Cardiac septum (tissue), 1 donor: ENCODE measurements around the gene ACSF3. TPM values are rescaled to one million over a fixed set of nuclear protein-coding genes. Genes with fewer than 3 reads are reported as not detected.
"Not testable (repeated sequence)": the region's sequence is repeated elsewhere in the genome, so short reads cannot be mapped to it uniquely, and the experiment has no call there.

Experiments used
- DNase-seq: peaks from one replicate; pipeline ENCODE4 v3.0.0-alpha.2; 2020; ENCODE audit warnings: low spot score
- intact Hi-C: fragments of 100-400 bp; cut with DNase I; formaldehyde crosslinking; loops from one replicate; pipeline ENCODE4 v1.14.0; 2022
- total RNA-seq: library from RNA; stranded (reverse); fragmentation: NEBNext Ultra II Directional; extraction: Animal tissue kit (Norgen Biotek cat#: 25700); gene quantifications from one replicate; pipeline ENCODE4 v1.2.1, GENCODE V29; 2021
- donor health status: DM: no; HTN: no; CAD: no.

The ACSF3 gene
- total RNA-seq, 1 donor from 2014 or later, result 14.7 TPM

DNA sequence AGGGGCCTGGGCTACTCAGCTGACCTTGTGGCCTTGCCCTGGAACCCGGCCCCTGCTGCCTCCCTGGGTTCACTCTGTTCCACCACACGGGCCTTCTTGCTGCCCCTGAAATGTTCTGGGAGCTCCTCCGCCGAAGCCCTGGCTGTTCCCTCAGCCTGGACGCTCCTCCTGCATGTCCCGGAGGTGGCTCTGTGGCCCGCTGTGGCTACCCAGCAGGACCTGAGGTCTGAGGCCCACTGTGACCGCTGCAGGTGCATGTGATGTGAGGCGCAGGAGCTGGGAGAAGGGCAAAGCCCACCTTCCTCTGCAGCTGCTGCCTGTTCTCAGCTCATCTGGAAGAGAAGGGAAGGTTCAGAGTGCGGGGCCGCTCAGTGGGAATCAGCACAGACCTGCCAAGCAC lies 38.9 kb upstream of the ACSF3 start:
- intact Hi-C loops, result no loop called here
- no peak for DNase-seq

DNA sequence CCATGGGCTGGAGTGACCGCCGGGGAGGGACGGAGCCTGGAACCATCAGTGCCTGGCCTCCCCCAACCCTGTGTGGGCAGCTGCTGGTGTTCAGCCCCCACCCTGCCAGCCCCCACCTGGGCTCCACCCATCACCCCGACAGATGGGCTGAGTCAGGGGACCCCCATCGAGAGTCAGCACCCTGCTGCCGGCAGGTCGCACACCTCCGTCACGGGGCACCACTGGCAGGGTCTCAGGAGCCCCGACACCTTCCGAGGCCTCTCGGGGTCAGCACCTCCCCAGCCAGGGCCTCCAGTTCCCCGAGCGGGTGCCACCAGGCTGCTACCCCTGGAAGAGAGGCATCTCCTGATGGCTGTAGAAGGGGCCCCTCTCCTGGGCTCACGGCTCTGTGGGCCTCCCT lies 38.3 kb upstream of the ACSF3 start:
- intact Hi-C loops, result no loop called here
- DNase-seq, result no peak

DNA sequence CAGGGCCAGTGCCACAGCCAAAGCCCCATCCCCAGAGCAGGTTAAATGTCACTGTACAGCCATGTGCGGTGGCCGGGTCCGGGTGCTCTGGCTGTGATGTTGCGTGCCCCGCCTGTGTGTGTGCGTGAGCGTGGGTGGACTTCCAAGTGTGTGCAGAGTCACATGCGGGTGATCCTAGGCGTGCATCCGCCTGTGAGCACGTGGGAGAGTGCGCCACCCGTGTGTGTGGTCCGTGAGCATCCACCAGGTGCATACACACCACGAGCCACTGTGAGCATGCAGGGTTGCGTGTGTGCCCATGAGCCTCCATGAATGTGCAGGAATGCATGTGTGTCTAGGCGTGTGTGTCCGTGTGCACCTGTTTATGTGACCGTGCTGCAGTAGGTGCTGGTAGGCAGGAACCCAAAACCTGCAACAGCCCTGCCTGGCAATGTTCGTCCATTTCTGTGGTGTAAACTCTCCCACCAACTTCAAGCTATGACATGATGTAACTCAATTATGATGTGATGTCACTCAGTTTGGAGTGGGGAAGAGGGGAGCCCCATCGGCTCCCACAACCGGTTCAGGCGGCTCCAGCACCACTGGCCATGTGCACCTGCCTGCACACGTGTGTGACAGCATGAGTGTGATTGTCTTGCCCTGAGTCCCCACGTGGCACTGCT lies 37.6 kb upstream of the ACSF3 start:
- no peak for DNase-seq

DNA sequence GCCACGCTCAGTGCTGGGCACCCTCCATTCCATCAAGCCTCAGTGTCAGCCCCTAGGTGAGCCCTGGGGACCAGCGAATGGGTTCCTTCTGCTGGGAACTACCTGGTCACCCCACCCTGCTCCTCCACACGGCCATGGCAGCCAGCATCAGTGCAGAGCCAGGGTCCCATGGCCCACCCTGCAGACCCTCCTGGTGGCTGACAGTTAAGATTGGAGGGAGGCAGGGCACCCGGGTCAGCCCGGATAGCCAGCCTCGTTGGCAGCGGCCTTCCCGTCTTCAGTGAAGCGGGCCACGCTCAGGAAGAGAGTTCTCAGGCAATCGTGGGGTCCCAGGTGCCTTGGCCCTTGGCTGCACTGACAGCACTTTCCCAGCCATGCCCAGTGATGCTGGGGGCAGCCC lies 37.1 kb upstream of the ACSF3 start:
- intact Hi-C loops, result no loop called here
- no peak for DNase-seq

More for the DNA sequence above, 37.6 kb upstream of the ACSF3 start:
- intact Hi-C loops, result no loop called here

DNA sequence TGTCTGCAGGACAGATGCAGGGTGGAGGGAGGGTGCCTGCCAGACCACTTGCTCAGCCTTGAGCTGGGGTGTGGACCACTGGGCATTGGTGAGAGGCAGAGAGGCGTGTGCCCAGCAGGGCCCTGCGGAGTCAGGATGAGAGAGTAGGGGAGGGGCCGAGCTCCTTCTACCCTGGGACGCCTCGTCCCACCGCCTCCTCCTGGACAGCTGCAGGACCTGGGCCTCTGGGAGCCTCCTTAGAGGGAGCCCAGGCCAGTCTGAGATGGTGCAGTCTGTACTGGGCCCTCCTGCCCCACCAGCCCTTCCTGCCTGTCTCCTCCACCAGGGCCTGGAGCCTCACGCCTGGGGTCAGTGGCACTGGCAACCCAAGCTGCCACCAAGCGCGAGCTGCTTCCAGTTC lies 35.9 kb upstream of the ACSF3 start:
- intact Hi-C loops, result no loop called here

DNA sequence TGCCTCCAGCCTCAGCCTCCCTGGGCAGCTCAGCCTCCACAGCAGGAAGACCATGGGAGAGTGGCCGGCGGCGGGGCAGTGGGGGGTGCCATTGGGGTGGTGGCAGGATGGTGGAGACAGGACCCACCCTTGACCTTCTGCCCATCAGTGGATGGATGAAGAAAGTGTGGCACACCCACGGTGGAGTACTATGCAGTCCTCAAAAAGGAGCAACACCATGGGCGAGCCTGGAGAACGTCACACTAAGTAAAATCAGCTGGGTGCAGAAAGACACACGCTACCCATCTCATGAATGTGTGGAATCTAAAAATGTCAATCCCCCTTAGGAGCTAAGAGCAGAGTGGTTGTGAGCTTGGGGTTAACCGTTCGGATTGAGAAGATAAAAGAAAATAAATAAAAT lies 34.8 kb upstream of the ACSF3 start:
- DNase-seq, result no peak
- intact Hi-C loops, result no loop called here

More for the DNA sequence above, 35.9 kb upstream of the ACSF3 start:
- no peak for DNase-seq

DNA sequence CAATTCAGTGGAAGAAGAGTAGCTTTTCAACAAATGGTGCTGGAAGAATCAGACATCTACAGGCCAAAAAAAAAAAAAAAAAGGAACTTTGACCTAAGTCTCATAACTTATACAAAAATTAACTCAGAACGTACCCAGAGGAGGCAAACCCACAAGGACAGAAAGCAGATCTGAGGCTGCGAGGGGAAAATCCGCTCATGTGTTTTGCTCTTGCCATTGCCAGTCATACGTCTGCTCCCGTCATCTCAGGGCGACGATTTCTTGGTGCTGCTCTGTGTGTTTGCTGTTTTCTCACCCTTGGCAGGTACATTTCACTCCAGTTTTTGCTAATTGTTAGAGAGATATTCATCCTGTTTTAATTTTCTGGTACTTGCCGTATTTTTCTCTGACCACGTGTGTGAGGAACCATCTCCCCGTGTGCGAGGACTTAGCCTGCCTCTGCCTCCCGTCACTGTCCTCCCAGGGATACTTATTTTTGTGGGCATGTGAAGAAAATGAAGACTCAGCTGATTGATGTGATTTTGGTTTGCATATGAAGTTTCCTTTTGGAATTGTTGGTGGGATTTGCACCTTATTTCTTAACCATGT lies 33.4 kb upstream of the ACSF3 start:
- no peak for DNase-seq
- intact Hi-C loops, result no loop called here

DNA sequence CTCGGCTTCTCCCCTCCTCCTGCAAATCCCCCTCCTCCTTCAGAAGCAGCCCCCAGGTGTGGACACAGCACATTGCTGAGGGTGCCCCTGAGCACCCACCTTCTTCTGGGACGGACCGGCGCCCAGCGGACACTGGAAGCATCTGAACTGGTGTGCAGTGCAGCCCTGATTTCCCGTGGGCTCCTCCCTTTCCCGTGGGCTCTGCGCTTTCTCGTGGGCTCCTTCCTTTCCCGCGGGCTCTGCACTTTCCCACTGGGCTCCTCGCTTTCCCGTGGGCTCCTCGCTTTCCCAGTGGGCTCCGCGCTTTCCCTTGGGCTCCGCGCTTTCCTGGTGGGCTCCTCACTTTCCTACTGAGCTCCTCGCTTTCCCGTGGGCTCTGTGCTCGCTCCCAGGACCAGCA lies 32.6 kb upstream of the ACSF3 start:
- intact Hi-C loops, result no loop called here
- no peak for DNase-seq

DNA sequence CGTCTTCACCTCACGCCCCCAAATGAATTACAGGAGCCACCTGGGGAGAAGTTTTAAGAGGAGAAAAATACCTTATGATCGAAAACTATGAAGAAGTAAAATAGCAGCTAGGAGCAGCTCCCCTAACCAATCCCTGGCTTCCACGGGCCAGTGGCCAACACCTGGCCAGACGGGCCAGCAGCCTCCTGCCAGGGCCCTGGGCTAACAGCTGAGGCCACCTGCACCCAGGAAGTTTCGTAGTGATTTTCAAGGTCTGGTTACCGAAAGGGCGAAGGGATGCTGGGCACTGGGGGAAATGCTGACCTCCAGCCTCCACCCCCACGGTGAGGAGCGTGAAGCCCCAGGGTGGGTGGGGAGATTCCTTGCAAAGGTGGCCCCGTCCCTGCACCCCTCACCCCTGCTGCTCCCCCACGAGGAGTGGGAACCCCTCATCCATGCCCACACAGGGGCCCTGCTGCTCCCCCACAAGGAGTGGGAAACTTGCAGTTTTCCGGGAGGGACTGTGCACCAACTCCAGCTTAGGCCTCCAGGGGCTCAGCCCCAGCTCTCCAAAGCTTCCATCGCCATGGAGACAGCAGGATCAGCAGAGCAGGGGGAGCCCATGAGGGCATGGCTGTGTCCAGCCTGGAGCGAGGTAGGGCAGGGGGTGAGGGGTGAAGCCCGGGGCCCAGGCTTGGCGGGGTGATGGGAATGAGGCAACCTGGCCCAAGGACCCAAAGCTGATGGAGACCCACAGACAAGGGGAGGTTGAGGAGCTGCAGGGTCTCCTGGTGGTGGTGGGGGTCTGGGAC lies 31.9 kb upstream of the ACSF3 start:
- no peak for DNase-seq
- intact Hi-C loops, result no loop called here

DNA sequence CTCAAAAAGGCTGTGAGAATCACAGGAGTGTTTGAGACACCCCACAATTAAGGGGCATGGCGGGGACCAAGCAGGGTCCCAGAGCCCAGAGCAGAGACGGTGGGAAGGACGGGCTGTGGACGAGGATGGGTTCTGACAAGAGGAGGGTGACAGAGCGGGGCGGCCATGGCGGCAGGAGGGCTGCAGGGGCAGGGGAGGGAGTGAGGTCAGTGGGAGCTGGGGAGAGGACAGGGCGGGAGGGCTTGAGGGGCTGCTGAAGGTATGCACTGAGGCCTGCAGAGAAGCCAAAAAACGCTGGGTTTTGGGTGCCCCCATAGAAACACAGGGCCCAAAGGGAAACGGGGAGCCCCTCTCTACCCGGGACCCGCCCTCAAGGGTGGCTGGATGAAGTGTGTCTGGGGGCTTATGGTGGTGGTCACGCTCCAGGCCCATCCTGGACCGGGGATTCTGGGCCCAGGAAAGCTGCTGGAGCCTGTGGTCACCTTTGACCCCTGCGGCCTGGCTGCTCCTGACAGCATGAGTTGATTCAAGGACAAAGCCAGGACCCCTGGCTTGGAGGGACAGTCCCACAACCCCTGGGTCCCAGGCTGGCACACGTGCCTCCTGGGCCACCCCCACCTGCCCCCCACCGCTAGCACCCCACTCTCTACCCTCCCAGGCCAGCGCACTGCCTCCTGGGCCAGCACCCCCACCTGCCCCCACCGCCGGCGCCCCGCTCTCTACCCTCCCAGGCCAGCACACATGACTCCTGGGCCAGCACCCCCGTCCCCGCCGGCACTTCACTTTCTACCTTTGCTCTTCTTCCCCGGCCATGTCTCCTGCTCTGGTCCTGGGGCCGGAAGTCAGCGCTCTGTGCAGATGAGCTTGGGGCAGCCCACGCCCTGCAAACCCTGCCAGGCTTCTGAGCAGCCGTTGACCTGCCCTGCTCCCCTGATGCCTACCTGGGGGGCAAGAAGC lies 31.0 kb upstream of the ACSF3 start:
- DNase-seq, result no peak
- intact Hi-C loops, result no loop called here

DNA sequence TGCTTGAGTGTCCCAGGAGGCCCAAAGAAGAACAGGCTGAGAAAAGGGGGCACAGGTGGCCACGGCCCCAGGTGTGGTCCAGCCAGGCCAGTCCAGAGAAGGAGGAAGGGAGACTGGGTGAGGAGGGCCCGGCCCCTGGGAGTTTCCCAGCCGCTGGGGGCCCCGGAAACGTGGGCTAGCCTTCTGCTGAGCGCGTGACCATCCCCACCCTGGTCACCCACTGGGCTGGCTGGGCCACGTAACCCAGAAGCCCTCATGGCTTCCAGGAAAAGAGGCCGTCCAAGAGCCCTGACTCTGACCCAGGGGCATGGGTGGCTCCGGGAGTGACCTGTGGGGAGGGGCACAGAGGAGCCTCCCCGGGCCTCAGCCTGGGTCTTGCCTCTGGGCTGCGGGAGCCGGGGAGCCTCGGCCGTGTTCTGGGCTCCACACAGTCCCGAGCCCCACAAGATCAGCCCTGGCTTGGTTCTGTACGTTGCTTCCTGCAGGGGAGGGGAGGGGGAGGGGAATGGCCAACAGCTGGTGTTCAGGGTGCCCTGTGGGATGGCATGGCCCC lies 29.8 kb upstream of the ACSF3 start:
- intact Hi-C loops, result no loop called here

DNA sequence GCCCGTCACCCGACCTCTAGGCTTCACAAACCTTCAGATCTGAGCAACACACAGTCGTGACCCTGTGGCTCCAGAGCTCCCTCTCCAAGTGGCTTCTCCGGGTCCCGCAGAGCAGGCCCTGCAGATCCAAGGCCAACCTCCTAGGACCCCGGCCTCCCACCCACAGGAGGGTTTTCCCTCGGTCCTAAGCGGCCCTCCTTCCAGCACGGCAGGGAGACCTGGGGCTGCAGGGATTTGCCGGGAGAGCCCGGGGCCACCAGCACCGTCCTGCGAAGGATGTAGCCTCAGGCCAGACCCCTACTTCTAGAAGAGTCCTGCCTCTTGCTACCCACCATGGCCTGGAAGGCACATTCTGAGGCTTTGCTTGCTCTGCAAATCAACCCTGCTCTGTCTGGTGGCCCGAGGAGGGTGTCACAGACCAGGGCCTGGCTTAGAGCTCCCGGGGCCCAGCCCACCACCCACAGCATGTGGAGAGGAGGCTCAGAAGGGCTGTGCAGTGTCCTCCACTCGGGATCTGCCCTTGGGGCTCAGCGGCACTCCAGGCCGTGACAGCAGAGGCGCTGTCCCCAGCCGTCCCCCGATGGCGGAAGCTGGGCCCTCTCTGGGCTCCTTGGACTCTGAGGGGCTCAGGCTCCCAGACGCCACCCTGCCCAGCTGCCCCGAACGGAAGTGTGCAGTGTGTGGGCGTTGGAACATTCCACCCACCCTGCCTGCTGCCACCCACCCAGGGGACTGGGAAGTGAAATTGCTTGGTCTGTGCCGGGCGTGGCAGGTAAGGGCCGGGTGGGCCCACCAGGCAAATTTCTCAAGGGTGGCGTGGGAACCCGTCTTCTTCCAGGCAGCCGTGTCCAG lies 28.8 kb upstream of the ACSF3 start:
- intact Hi-C loops, result no loop called here
- no peak for DNase-seq

More for the DNA sequence above, 29.8 kb upstream of the ACSF3 start:
- no peak for DNase-seq

DNA sequence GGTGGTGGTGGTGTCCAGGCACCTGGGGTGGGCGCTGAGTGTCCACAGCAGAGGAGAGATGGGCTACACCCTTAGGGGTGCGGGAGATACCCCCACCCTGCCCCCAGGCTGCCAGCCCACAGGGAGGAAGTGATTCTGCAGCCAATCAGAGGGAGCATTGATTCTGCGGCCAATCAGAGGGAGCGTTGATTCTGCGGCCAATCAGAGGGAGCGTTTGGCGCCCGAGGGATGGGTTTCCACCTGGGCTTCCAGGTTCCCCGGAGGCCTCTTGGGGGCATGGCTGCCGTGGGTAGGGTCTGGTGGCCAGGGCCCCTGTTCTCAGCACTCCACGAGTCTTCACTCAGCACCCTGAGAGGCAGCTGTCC lies 28.2 kb upstream of the ACSF3 start:
- intact Hi-C loops, result no loop called here
- no peak for DNase-seq

DNA sequence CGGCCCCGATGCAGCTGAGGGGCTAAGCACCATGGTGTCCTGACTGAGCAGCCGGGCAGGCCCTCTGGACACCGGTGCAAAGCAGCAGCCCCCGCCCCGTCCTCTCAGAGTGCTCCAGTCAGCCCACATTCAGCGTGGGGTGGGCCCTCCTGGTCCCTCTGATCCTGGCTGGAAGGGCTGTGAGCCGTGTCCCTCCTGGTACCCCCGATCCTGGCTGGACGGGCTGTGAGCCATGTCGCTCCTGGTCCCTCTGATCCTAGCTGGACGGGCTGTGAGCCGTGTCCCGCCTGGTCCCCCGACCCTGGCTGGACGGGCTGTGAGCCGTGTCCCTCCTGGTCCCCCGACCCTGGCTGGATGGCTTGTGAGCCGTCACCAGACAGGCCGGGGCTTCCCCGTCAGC lies 26.9 kb upstream of the ACSF3 start:
- no peak for DNase-seq
- intact Hi-C loops, result no loop called here

DNA sequence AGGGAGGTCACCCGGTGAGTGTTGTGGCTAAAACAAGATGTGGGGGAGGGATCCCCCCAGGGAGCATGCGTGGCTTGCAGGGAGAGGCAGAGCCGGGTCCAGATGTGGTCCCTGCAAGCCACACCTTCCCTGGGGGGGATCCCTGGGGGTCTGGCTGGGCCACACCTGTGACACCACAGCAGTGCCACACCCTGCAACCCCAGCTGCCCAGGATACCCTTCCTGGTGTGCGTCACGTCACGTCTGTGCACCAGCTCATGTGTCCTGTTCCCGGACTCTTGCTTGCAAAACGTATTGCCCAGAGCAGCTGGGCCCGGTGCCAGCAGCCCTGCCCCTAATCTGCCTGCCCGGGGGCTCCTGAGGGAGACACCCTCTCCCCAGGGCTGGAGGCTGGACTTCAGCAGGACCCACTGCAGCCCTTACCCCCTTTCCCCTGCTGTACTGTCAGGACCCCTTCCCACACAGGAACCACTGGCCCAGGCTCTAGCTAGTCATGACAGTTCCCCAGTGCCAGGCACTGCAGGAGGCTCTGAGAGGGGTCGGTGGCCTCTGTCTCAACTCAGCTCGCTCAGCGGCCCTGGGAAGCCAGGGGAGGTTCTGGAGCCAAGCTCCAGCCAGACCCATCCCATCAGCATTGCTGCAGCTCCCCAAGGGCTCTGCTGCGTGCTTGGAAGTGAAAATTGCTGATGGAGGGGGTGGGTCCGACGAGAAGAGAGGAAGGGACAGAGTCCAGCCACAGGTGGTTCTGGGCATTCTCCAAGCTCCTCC lies 25.8 kb upstream of the ACSF3 start:
- DNase-seq, result no peak
- intact Hi-C loops, result no loop called here

DNA sequence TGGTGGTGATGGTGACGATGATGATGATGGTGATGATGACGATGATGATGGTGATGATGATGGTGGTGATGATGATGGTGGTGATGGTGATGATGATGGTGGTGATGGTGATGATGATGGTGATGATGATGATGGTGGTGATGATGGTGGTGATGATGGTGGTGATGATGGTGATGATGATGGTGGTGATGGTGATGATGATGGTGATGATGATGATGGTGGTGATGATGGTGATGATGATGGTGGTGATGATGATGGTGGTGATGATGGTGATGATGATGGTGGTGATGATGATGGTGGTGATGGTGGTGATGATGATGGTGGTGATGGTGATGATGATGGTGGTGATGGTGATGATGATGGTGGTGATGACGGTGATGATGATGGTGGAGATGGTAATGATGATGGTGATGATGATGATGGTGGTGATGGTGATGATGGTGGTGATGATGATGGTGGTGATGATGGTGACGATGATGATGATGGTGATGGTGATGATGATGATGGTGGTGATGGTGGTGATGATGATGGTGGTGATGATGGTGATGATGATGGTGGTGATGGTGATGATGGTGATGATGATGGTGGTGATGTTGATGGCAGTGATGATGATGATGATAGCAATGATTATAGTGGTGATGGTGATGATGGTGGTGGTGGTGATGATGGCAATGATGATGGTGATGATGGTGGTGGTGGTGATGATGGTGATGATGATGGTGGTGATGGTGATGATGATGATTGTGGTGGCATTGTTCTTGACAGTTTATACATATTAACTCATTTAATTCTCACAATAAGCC lies 24.6 kb upstream of the ACSF3 start:
- intact Hi-C loops, DNase-seq: not testable (repeated sequence)

DNA sequence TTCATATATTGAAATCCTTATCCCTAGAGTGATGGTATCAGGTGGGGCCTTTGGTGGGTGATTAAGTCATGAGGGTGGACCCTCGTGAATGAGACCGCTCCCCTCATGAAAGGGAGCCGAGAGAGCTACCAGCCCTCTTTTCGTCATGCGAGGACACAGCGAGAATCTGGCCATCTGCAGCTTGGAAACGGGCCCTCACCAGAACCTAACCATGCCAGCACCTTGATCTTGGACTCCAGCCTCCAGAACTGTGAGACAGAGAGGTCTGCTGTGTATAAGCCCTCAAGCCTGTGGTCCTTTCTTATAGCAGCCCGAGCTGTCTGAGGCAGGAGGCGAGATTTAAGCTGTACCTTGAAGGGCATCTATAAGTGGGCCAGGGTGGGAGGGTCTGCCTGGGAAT lies 23.7 kb upstream of the ACSF3 start:
- intact Hi-C loops, result no loop called here
- no peak for DNase-seq
